Endothelial cell (in vitro differentiated cells): Measurements from ENCODE around the gene ZFC3H1. TPM values are rescaled to one million over a fixed set of nuclear protein-coding genes. Genes with fewer than 3 reads are reported as not detected.
A peak's percentile ranks its signal among the peaks of the same experiment; 100 is the strongest.

Experiments
- DNase-seq: peaks from one replicate; pipeline ENCODE4 v3.0.0; 2021; ENCODE audit warnings: low spot score
- H3K27ac Mint-ChIP-seq: one replicate; pipeline ENCODE4 v1.8.0; 2021; ENCODE audit warnings: mixed read lengths, inconsistent platforms; ENCODE audit not compliant: unreplicated experiment
- H3K27me3 Mint-ChIP-seq: one replicate; pipeline ENCODE4 v1.8.0; 2021; ENCODE audit warnings: mild to moderate bottlenecking, moderate library complexity, mixed read lengths, inconsistent platforms; ENCODE audit not compliant: unreplicated experiment
- H3K36me3 Mint-ChIP-seq: one replicate; pipeline ENCODE4 v1.8.0; 2021; ENCODE audit warnings: mild to moderate bottlenecking, low read depth, mixed read lengths, inconsistent platforms; ENCODE audit not compliant: unreplicated experiment
- H3K4me1 Mint-ChIP-seq: one replicate; pipeline ENCODE4 v1.8.0; 2021; ENCODE audit warnings: mild to moderate bottlenecking, mixed read lengths, inconsistent platforms; ENCODE audit not compliant: unreplicated experiment
- H3K4me3 Mint-ChIP-seq: one replicate; pipeline ENCODE4 v1.8.0; 2021; ENCODE audit warnings: mild to moderate bottlenecking, mixed read lengths, inconsistent platforms; ENCODE audit not compliant: unreplicated experiment
- H3K9me3 Mint-ChIP-seq: one replicate; pipeline ENCODE4 v1.8.0; 2021; ENCODE audit warnings: mixed read lengths, inconsistent platforms; ENCODE audit not compliant: unreplicated experiment
- total RNA-seq: library from RNA; stranded (reverse); fragmentation: NEBNext Ultra II Directional; extraction: Animal tissue kit (Norgen Biotek cat#: 25700); gene quantifications from one replicate; pipeline ENCODE4 v1.2.1, GENCODE V29; 2021; ENCODE audit not compliant: unreplicated experiment
- TF ChIP-seq, protein P1 (sequence below): fragments of 200-600 bp; sonication (generic); IDR thresholded peaks from one replicate; pipeline ENCODE4 v1.5.0; 2021; ENCODE audit warnings: antibody characterized with exemption; ENCODE audit not compliant: unreplicated experiment

The ZFC3H1 gene
- total RNA-seq, 1 donor from 2014 or later, result 42.8 TPM

DNA sequence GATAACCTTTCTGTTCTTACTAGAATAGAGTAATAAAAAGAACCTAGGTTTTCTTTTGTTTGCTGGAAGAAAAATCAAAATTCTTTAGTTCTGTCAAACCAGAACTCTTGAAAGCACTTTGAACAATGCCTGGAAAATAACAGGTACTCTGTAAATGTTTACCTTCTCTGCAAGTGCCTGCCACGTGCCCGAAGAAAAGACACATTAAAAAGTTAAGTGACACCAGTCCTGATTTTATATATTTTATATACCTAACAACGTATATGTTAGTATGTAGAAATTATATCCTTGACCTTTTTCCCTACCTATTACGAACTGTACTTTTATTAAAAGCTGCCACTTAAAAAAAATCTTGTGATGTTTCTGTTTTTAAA lies 1.4 kb upstream of the ZFC3H1 start:
- Mint-ChIP-seq H3K4me1 (peaks cover 28% of the 10 kb centered on the region), H3K4me3 (peak overlapping the region; percentile 100), H3K36me3 (peaks cover 16% of the 10 kb centered on the region), H3K27me3 (peaks cover 19% of the 10 kb centered on the region), H3K27ac (peak overlapping the region; percentile 100), H3K9me3 (no peaks in the 10 kb centered on the region)
- no peak for DNase-seq
- TF ChIP-seq, protein P1, sequence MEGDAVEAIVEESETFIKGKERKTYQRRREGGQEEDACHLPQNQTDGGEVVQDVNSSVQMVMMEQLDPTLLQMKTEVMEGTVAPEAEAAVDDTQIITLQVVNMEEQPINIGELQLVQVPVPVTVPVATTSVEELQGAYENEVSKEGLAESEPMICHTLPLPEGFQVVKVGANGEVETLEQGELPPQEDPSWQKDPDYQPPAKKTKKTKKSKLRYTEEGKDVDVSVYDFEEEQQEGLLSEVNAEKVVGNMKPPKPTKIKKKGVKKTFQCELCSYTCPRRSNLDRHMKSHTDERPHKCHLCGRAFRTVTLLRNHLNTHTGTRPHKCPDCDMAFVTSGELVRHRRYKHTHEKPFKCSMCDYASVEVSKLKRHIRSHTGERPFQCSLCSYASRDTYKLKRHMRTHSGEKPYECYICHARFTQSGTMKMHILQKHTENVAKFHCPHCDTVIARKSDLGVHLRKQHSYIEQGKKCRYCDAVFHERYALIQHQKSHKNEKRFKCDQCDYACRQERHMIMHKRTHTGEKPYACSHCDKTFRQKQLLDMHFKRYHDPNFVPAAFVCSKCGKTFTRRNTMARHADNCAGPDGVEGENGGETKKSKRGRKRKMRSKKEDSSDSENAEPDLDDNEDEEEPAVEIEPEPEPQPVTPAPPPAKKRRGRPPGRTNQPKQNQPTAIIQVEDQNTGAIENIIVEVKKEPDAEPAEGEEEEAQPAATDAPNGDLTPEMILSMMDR, result no peak

DNA sequence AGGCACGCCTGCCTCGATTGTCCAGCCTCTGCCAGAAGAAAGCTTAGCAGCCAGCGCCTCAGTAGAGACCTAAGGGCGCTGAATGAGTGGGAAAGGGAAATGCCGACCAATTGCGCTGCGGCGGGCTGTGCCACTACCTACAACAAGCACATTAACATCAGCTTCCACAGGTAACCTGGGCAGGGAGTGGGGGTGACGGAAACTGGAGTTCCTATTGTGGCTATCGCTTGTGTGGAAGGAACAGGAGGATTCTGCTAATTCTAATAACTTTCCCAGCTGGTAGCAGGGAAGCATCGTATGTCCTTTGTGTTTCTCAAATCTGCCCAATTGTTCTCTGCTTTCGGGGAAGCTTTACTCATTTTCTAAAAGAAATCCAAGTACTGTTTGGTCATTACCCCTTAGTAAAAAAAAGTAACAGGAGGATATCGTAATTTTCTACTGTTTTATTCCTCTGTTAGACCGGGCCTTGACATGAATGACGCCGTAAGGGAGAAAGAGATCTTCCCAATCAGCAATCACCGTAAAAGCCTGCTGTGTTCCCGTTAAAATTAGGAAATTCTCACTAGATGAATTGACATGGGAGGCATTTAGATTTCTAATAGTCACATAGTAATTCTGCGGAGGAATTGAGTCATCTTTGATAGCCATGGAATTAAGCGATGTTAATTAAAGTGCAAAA lies 902 bp upstream of the ZFC3H1 start:
- Mint-ChIP-seq H3K27ac (peak overlapping the region; percentile 100), H3K4me1 (peaks cover 28% of the 10 kb centered on the region), H3K4me3 (peak overlapping the region; percentile 100), H3K27me3 (peaks cover 19% of the 10 kb centered on the region), H3K36me3 (peaks cover 16% of the 10 kb centered on the region), H3K9me3 (no peaks in the 10 kb centered on the region)
- TF ChIP-seq, protein P1, result no peak
- DNase-seq, result no peak

DNA sequence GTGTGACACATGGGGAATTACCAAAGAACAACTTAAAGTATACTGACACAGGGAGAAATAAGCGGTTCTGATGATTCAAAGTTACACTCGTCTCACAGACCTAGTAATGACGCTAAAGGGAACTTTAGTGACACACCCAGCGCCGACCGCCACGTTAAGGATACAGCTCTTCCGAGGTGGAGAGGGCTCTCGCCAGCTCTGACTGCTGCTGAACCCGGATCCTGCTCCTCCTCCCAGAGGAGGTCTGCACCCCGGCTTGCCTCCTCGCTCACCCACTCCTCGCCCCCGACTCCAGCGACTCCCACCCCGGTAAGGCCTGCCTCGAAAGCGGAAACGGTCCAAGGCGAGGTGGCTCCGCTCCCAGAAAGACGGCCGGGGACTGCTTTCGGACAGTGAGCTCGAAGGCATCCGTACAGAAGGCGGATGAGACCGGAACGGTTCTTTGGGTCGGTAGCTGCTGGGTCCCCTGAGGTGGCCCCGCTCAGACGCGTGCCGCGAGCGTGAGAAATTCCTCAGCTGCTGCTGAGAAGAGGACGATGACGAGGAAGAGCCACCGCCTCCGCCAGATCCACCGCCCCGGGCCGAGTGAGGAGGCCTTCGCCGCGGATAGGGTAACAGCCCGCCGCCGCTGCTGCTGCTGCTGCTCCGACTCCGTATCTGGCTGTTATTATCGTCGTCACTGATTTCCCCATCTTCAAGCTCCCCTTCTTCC lies 643 bp downstream of the ZFC3H1 start:
- no peaks in the 10 kb centered on the region for H3K9me3 Mint-ChIP-seq
- peak overlapping the region; percentile 100 for H3K27ac Mint-ChIP-seq
- DNase-seq, result peak; percentile 52
- peaks cover 28% of the 10 kb centered on the region for H3K4me1 Mint-ChIP-seq
- peaks cover 19% of the 10 kb centered on the region for H3K27me3 Mint-ChIP-seq
- peak overlapping the region; percentile 100 for H3K4me3 Mint-ChIP-seq
- TF ChIP-seq, protein P1, result no peak
- H3K36me3 Mint-ChIP-seq, result peaks cover 29% of the 10 kb centered on the region

DNA sequence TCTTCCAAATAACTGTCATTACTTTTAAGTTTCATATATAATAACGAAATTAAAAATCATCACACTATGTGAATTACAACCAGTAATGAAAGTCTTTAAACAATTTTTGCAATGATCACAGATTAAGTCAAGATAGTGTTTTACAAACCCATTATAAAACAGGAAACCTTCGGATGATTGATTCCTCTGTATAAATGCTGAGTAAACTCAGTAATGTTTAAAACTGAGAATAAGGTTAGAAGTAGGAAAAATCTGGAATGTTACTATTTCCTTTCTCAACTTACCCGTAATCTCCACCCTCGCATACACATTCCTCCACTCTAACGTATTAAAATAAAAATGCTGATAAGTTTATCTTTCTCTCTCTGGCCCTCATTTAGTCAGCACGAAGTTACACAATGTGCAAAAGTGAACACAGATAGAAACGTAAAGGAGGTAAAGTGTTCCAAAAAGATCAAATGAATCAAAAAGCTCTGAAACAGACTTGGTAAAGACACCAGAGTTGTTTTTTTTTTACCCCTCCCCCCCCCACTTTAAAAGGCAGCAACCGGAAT lies 1.6 kb downstream of the ZFC3H1 start:
- TF ChIP-seq, protein P1, result no peak
- Mint-ChIP-seq H3K27me3 (peaks cover 19% of the 10 kb centered on the region), H3K4me3 (peak overlapping the region; percentile 100), H3K36me3 (peaks cover 35% of the 10 kb centered on the region), H3K4me1 (peaks cover 30% of the 10 kb centered on the region), H3K9me3 (no peaks in the 10 kb centered on the region), H3K27ac (peak overlapping the region; percentile 100)
- no peak for DNase-seq

DNA sequence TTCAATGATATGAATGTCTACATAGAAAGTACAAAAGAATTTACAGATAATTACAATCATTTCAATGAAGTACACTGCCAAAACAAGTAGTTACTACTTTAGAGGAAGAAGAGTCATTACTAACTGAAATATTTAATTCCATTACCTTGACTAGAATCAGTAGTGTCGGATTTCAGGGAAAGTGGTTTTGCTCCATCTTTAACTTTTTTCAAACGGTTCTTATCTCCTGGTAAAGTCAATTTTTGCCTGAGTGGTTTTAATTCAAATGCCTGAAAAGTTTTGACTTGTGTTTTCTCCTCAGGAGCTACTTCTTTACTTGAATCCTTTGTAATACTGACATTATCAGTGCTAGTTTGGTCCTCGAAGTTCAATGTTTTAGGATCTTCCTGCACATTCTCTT lies 6.9 kb downstream of the ZFC3H1 start:
- no peaks in the 10 kb centered on the region for H3K27me3 Mint-ChIP-seq
- TF ChIP-seq, protein P1, result no peak
- no peak overlapping the region for H3K4me3 Mint-ChIP-seq
- H3K4me1 Mint-ChIP-seq, result peaks cover 10% of the 10 kb centered on the region
- H3K9me3 Mint-ChIP-seq, result no peaks in the 10 kb centered on the region
- DNase-seq, result no peak
- H3K36me3 Mint-ChIP-seq, result peaks cover 40% of the 10 kb centered on the region
- H3K27ac Mint-ChIP-seq, result no peak overlapping the region
